H54 (cell line): ENCODE measurements around the gene NUBPL.
A peak's percentile ranks its signal among the peaks of the same experiment; 100 is the strongest.
"Not testable (repeated sequence)": the region's sequence is repeated elsewhere in the genome, so short reads cannot be mapped to it uniquely, and the experiment has no call there.

Experiments
- DNase-seq: peaks from one replicate; pipeline ENCODE4 v3.0.0; 2011; ENCODE audit warnings: low spot score, mixed read lengths; ENCODE audit not compliant: insufficient read length
- FAIRE-seq: peaks from 3 replicates; lab custom pipeline; 2011; peaks lifted over from hg19 to GRCh38; lab: Jason Lieb, UNC
- POLR2A ChIP-seq: IDR thresholded peaks from 2 replicates; pipeline ENCODE4 v1.6.1; 2011; ENCODE audit warnings: low read depth, mild to moderate bottlenecking, low read length

The NUBPL gene

DNA sequence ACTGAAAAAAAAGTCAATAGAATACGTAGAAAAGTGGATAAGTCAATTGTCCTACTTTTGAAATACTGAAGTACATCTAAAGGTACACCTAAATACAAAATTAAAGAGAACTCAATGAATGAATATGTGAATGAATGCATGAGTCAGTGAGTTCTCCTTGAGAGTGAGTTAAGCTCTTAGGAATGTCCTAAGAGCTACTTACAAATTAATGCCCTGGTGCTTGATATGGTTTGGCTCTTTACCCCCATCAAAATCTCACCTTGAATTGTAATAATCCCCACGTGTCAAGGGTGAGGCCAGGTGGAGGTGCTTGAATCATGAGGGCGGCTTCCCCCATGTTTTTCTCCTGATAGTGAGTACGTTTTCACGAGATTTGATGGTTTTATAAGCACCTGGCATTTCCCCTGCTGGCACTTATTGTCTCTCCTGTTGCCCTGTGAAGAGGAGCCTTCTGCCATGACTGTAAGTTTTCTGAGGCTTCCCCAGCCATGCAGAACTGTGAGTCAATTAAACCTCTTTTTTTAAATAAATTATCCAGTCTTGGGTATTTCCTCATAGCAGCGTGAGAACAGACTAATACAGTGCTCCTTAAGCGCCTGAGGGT lies 323.7 kb downstream of the NUBPL start:
- FAIRE-seq = no peak

DNA sequence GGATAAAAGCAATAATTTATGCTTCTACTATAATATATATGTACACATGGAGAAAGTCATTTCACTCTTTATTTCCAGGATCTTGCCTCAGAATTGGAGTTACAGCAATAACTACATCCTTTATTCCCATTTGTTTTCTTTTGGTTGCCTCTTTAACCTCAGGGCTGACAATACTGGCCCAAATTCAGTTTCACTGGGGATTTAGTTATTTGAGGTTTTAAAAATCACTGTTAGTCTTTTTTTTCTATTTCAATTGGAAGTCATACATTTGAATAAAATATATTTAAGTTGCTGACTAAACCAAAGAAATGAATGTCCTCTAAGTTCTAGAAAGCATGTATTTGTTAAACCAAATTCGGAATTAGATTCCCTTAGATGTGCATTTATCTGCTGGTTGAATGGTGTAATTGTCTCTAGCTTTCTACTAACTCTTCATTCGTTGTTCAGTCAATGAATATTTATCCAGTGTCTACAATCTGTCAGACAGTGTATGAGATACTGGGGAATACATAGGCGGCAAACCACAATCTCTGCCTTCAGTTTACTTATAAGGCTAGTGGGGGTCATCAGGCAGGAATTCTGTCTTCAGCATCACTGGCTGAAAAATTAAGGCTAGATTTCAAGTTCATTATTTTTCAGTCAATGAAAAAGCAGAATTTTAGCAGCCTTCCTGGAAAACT lies 325.1 kb downstream of the NUBPL start:
- TF ChIP-seq POLR2A = no peak
- no peak for FAIRE-seq

More for the DNA sequence above, 323.7 kb downstream of the NUBPL start:
- DNase-seq = no peak
- no peak for TF ChIP-seq POLR2A

DNA sequence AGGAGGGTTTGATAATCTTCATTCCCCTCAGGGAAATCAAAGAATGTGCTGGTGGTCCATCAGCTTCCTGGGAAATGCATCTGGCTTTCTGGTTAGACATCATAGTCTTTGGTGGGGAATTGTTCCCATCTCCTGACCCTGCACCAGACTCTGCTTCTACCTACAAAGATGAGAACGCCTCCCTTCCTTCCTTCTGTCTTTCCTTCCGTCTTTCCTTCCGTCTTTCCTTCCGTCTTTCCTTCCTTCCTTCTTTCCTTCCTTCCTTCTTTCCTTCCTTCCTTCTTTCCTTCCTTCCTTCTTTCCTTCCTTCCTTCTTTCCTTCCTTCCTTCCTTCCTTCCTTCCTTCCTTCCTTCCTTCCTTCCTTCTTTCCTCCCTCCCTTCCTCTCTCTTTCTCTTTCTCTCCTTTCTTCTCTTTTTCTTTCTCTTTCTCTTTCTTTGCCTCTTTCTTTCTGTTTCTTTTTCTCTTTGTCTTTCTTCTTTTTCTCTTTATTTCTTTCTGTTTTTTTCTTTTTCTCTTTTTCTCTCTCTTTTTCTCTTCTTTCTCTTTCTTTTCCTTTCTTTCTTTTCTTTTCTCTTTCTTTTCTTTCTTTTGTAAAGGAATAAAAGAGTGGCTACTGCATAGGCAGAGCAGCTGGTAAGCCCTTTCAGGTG lies 326.9 kb downstream of the NUBPL start:
- DNase-seq (no peak), FAIRE-seq (no peak)
- TF ChIP-seq POLR2A = no peak

More for the DNA sequence above, 325.1 kb downstream of the NUBPL start:
- no peak for DNase-seq

DNA sequence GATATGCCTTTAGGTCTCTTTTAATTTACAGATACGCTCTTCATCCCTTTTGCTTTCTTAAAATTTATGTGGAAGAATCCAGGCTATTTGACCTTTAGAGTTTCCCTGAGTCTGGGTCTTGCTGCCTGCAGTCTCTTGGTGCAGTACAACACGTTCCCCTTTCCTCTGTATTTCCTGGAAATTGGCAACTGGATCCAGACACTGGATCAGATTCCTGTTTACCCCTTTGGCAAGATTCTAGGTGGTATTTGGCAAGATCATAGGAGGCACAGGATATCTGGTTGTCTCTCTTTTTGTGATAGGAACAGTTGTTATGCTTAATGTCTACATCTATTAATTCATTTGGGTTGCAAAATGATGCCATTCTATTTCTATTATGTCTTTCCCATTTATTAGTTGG lies 328.1 kb downstream of the NUBPL start:
- FAIRE-seq = no peak
- DNase-seq = no peak

DNA sequence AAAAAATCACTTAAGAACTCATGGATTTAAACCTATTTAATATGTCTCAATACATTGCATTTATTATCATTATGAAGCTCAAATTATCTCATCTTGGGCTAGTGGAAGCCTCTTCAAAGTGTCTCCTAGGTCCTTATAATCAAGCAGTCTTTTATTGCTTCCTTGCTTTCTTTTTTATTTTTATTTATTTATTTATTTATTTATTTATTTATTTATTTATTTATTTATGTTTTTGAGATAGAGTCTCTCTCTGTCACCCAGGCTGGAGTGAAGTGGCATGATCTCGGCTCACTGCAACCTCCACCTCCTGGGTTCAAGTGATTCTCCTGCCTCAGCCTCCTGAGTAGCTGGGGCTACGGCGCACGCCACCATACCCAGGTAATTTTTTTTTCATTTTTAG lies 329.0 kb downstream of the NUBPL start:
- FAIRE-seq, DNase-seq: not testable (repeated sequence)

More for the DNA sequence above, 328.1 kb downstream of the NUBPL start:
- no peak for TF ChIP-seq POLR2A

DNA sequence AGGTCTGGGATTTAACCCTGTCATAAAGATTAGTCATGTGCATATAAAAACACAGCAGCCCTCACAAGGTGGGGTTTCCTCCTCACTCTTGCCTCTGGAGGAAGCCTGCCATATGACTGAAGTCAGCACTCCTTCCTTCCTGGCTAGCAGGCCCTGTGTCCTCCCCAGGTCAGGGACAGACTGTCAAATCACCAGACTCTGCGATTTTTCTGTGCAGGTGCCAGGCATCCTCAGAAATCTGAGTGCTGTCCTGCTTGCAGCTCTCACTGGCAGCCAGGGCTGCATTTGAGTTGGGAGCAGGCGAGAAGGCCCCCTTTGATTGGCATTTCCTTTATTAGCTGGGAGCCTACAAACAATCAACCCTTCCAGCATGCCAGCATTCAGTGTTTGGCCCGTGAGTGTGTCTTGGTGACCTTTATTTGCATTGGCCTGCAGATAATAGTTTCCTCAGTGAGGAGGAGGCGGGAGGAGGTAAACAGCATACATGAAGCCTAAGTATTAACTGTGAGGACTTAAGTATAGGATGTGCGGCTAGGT lies 332.1 kb downstream of the NUBPL start:
- no peak for TF ChIP-seq POLR2A
- peak; percentile 11 for FAIRE-seq
- no peak for DNase-seq

DNA sequence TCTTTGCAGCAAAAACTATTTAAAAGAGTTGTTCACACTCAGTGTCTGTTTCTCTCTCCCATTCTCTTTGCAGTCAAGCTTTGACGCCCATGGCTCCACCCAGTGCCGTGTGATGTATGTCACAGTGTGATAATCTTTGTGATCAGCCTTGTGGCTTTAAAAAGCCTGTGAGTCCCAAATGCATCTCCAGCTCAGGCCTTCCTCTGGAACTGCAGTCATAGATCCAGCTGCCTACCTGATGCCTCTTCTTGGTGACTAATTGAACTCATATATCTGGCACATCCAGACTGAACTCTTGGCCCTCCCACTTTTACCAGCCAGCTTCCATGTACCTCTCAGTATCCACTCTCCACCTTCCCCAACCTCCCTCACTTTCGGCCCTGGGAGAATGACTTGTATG lies 333.1 kb downstream of the NUBPL start:
- no peak for DNase-seq
- no peak for TF ChIP-seq POLR2A
- no peak for FAIRE-seq

DNA sequence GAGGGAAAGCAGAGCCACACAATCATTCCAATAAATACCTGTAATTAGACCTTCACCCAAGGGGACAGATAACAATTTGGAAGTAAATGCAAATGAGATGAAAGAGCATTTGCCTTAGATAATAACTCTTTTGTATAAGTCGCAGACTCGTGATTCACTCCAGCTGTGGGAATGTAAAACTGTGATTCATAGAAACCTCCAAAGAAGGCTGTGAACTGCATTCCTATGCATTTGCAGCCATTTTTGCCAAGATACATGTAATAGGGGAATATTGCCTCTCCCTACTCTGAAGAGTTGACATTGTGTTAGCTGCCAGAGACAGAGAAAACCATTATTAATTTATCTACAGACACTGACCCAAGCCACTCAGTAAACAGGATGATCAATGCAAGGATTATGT lies 334.0 kb downstream of the NUBPL start:
- TF ChIP-seq POLR2A = no peak
- DNase-seq = no peak
- peak; percentile 88 for FAIRE-seq

DNA sequence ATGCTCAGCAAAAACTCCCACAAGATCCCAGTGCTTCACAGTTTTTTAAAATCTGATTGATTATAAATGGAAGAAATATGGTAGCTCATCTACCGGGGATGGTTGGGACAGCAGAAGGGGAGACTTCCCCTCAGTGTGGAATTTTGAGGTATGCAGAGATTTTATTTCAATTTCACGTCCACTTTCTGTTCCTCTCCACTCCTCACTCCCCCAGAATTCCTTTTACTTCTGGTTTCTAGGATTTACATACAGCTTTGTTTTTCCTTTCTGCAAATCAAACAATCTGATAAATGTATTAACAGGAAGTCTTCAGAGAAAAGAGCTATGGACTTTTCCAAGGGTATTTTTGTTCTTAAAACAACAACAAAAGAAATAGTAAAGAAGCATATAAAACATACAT lies 334.4 kb downstream of the NUBPL start:
- TF ChIP-seq POLR2A = no peak
- no peak for DNase-seq
- no peak for FAIRE-seq

DNA sequence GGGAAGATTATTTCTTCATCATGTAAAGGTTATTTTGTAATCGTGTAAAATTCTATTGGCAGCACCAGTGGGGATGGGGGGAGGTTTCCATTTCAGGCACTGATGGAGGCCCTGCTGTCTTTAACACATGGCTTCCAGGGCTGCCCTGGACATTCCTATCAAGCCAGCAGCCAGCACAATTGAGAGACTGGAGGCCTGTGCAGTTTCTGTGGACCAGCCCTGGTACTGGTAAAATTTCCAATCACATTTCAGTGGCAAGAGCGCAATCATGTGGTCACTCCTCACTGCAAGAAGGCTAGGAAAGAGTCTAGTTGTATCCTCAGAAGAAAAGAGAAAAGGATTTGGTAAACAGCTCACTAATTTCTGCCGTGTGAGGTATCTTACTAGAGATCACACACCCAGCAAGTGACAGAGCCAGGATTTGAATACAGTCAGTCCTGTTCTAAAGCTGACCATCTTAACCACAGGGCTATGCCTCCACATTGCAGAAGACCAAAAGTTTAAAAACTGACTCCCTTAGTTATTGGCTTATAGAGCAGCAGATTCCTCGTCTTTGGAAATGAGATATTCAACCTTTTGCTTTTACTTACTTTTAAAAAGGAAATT lies 336.5 kb downstream of the NUBPL start:
- FAIRE-seq (no peak), DNase-seq (no peak)
- TF ChIP-seq POLR2A = no peak

DNA sequence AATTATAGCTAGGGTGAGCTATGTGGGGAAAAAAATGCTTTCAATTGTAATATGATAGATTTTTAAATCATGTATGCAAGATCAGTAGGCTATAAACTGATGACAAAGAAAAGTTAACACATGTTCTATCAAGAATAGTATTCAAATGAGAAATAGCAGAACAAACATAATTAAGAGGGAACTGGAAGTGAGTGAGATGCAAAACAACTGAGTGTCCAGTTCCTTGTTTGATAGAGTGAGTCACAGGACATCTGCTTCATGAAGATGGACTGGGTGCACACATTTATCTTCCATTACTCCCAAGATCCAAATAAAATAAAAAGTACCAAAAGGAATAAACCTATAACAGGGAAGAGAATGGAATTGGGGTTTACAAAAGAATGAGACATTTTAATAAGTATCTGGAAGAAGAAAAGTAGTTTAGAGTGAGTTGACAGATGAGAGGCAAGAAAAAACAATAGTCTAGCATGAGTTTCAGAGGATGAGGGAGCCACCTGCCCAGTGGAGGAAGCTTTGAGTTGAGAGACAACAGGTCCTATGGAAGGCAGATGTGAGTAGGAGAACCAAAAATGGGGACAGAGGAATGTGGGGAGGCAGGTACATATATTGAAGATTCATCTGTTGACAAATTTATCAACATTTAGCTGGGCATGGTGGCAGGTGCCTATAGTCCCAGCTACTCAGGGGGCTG lies 337.8 kb downstream of the NUBPL start:
- TF ChIP-seq POLR2A = no peak

DNA sequence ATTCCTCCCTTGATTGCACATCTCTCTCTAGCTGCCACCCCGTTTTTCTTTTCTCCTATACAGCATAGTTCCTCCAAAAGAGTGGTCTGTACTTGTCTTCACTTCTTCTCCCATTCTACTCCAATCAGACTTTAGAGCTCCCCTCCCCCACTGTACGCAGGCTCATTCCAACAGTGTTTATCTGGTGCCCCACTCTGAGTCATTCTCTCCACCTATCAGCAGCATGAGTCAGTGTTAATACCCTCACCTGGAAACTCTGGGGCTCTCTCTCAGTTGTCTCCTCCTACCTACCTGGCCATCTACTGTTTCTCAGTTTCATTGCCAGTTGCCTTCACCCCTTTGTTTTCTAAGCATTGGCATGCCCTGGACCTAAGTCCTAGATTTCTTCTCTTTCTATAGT lies 340.8 kb downstream of the NUBPL start:
- no peak for FAIRE-seq
- no peak for DNase-seq
- no peak for TF ChIP-seq POLR2A

More for the DNA sequence above, 337.8 kb downstream of the NUBPL start:
- no peak for DNase-seq
- no peak for FAIRE-seq

DNA sequence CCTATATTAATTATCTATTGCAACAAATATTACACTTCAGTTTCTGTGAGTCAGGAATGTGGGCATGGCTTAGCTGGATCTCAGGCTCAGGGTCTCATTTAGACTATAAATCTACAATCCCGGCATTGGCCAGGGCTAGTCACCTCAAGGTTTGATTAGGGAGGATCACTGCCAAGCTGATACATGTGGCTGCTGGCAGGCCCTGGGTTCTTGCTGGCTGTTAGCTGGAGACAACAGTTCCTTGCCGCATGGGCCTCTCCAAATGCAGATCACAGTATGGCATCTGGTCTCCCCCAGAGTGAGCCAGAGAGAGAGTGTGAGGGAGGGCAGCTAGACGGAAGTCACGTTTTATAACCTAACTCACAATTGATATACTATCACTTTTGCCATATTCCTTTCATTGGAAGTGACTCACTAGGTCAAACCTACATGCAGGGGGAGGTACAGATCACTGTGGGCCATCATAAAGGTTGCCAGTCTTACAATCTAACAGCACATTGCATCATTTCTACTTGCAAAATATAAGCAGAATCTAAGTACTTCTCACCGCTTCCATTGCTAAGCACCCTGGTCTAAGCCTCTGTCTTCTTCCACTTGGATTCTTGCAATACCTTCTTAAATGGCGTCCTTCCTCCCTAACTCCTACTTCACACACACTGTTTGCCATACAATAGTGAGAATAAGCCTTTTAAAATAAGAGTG lies 341.9 kb downstream of the NUBPL start:
- TF ChIP-seq POLR2A = no peak
- FAIRE-seq (no peak), DNase-seq (no peak)
